Hepatocyte (in vitro differentiated cells): ENCODE data around the gene SHFL. TPM values are rescaled to one million over a fixed set of nuclear protein-coding genes. Genes with fewer than 3 reads are reported as not detected.
A peak's percentile ranks its signal among the peaks of the same experiment; 100 is the strongest.

ENCODE experiments used
- DNase-seq: peaks from one replicate; pipeline ENCODE4 v3.0.0-alpha.2; 2016; ENCODE audit warnings: low spot score
- H2AFZ ChIP-seq: fragments of 200-600 bp; sonication (generic); 2 replicates; pipeline ENCODE4 v1.6.0; 2016; ENCODE audit warnings: antibody characterized with exemption, mild to moderate bottlenecking
- H3K27ac ChIP-seq: fragments of 200-600 bp; sonication (generic); 2 replicates; pipeline ENCODE4 v1.5.1; 2016; ENCODE audit warnings: mild to moderate bottlenecking
- H3K27me3 ChIP-seq: fragments of 200-600 bp; sonication (generic); 2 replicates; pipeline ENCODE4 v1.6.1; 2016
- H3K36me3 ChIP-seq: fragments of 200-600 bp; sonication (generic); replicated peaks from 2 replicates; pipeline ENCODE4 v1.5.1; 2016; ENCODE audit warnings: low read depth; ENCODE audit not compliant: insufficient read depth
- H3K4me1 ChIP-seq: fragments of 200-600 bp; sonication (generic); 2 replicates; pipeline ENCODE4 v1.5.1; 2016; ENCODE audit warnings: mild to moderate bottlenecking, moderate library complexity; ENCODE audit not compliant: insufficient read depth
- H3K4me2 ChIP-seq: fragments of 200-600 bp; sonication (generic); 2 replicates; pipeline ENCODE4 v1.6.0; 2016
- H3K4me3 ChIP-seq: fragments of 200-600 bp; sonication (generic); 2 replicates; pipeline ENCODE4 v1.5.1; 2016; ENCODE audit warnings: mild to moderate bottlenecking
- H3K79me2 ChIP-seq: fragments of 200-600 bp; sonication (generic); 2 replicates; pipeline ENCODE4 v1.6.0; 2017; ENCODE audit warnings: mild to moderate bottlenecking
- H3K9me2 ChIP-seq: fragments of 200-600 bp; sonication (generic); replicated peaks from 2 replicates; pipeline ENCODE4 v1.6.0; 2017; ENCODE audit warnings: mild to moderate bottlenecking; ENCODE audit not compliant: insufficient read depth
- H3K9me3 ChIP-seq: fragments of 200-600 bp; sonication (generic); 2 replicates; pipeline ENCODE4 v1.5.1; 2016; ENCODE audit warnings: low read depth, mild to moderate bottlenecking
- H4K20me1 ChIP-seq: fragments of 200-600 bp; sonication (generic); 2 replicates; pipeline ENCODE4 v1.6.0; 2016; ENCODE audit warnings: mild to moderate bottlenecking; ENCODE audit not compliant: insufficient read depth, poor library complexity, severe bottlenecking
- EZH2 ChIP-seq: fragments of 200-600 bp; sonication (generic); IDR thresholded peaks from 2 replicates; pipeline ENCODE4 v1.6.1; 2016; ENCODE audit warnings: antibody characterized with exemption, mild to moderate bottlenecking, borderline replicate concordance
- EZH2phosphoT487 ChIP-seq: fragments of 200-600 bp; sonication (generic); IDR thresholded peaks from one replicate; pipeline ENCODE4 v1.6.1; 2018; ENCODE audit warnings: antibody characterized with exemption, mild to moderate bottlenecking, low read depth, moderate library complexity; ENCODE audit not compliant: unreplicated experiment, severe bottlenecking
- WGBS: methylation state at CpG from one replicate; pipeline ENCODE4 v1.1.6; 2016; ENCODE audit warnings: low lambda C conversion rate; ENCODE audit errors: missing lambda C conversion rate; 5-methylcytosine and 5-hydroxymethylcytosine counted together
- polyA plus RNA-seq: library from polyadenylated mRNA; unstranded; fragments of >200 nt; fragmentation: Nextera tagmentation; extraction: Ambion mirVana; gene quantifications from 2 replicates; pipeline ENCODE4 v1.2.1, GENCODE V29; 2016
- total RNA-seq: library from RNA; depleted of rRNA; stranded (reverse); fragments of >200 nt; gene quantifications from 2 replicates; pipeline ENCODE4 v1.2.3, GENCODE V29; 2014
- TF ChIP-seq, protein P1 (sequence below): fragments of 200-600 bp; sonication (generic); IDR thresholded peaks from 2 replicates; pipeline ENCODE4 v1.5.1; 2016; ENCODE audit warnings: antibody characterized with exemption, mild to moderate bottlenecking; ENCODE audit not compliant: poor library complexity

The SHFL gene
- total and polyA plus RNA-seq, 2 experiments from 2014 or later: 26.0 to 48.7 TPM

DNA sequence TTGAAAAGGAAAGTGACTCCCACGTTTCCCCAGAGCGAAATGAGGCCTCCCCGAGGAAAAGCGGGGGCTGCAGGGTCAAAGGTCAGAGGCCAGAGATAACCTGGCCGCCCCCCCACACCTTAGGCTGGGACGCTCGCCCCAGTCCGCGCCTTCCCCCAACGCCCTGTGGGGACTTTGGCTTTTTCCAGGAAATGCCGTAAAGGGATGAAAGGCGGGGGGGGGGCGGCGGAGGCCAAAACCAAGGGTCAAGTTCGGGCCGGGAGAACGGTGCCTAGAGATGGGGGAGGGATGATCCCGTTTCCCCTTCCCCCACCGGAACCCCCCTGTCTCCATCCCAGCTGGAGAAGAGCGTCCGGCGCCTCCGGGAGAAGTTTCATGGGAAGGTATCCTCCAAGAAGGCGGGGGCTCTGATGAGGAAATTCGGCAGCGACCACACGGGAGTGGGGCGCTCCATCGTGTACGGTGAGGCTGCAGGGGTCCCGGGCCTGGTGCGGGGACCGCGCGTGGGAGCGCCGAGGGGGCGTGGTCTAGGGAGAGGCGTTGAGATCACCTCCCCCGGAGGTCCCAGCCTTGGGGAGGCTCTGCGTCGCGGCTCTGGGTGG is 575 bp downstream of the SHFL start:
- Histone ChIP-seq H3K4me2 (peak overlapping the region; percentile 99), H3K9me2 (no peaks in the 10 kb centered on the region), H4K20me1 (no peaks in the 10 kb centered on the region), H3K4me3 (peak overlapping the region; percentile 89), H3K27ac (peak overlapping the region; percentile 64), H3K9me3 (no peaks in the 10 kb centered on the region), H3K4me1 (no peaks in the 10 kb centered on the region), H3K36me3 (no peaks in the 10 kb centered on the region), H2AFZ (peak overlapping the region; percentile 93), H3K27me3 (no peaks in the 10 kb centered on the region), H3K79me2 (peaks cover 3% of the 10 kb centered on the region)
- DNase-seq: peak; percentile 48
- TF ChIP-seq, protein P1, sequence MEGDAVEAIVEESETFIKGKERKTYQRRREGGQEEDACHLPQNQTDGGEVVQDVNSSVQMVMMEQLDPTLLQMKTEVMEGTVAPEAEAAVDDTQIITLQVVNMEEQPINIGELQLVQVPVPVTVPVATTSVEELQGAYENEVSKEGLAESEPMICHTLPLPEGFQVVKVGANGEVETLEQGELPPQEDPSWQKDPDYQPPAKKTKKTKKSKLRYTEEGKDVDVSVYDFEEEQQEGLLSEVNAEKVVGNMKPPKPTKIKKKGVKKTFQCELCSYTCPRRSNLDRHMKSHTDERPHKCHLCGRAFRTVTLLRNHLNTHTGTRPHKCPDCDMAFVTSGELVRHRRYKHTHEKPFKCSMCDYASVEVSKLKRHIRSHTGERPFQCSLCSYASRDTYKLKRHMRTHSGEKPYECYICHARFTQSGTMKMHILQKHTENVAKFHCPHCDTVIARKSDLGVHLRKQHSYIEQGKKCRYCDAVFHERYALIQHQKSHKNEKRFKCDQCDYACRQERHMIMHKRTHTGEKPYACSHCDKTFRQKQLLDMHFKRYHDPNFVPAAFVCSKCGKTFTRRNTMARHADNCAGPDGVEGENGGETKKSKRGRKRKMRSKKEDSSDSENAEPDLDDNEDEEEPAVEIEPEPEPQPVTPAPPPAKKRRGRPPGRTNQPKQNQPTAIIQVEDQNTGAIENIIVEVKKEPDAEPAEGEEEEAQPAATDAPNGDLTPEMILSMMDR: no peak
- TF ChIP-seq EZH2 (no peak), EZH2phosphoT487 (no peak)
- 7% methylated on average over 27 of the region's 43 CpGs for WGBS

DNA sequence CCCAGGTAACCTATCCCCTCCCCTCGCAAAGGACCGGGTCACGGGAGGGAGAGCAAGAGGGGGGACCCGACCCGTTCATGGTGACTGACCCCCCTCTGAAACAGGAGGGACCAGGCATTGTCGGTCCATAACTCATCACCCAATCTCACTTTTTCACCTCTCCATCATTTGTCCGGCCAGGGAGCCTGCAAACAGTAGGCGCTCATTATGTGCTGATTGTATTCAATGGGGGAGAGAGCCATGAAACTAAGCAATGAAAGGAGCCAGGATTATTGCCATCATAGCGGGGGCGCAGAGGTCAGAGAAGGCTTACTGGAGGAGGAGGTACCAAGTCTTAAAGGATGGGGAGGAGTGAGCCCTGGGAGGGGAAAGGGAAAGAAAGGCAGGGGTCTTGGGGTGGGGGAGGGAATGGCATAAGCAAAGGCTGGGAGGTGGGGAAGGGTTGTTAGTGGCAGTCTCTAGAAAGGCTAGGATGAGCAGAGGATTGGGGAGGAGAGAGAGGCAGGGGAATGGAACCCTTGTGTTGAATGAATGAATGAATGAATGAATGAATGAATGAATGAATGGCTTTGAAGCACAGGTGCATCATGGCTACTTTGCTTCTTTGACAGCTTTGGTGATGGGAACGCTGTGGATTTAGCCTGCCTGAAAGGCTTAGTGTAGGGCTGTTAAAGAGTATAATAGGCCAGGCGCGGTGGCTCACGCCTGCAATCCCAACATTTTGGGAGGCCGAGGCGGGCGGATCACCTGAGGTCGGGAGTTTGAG is 1.4 kb downstream of the SHFL start:
- DNase-seq: no peak
- Histone ChIP-seq H3K9me2 (no peaks in the 10 kb centered on the region), H3K9me3 (no peaks in the 10 kb centered on the region), H3K4me1 (no peaks in the 10 kb centered on the region), H3K27ac (no peak overlapping the region), H3K79me2 (peaks cover 3% of the 10 kb centered on the region), H3K36me3 (no peaks in the 10 kb centered on the region), H4K20me1 (no peaks in the 10 kb centered on the region), H3K4me3 (no peak overlapping the region), H3K4me2 (peak overlapping the region; percentile 99), H3K27me3 (no peaks in the 10 kb centered on the region), H2AFZ (no peak overlapping the region)
- WGBS: 87% methylated on average over 18 of the region's 18 CpGs
- TF ChIP-seq, protein P1: no peak
- no peak for TF ChIP-seq EZH2
- TF ChIP-seq EZH2phosphoT487: no peak

DNA sequence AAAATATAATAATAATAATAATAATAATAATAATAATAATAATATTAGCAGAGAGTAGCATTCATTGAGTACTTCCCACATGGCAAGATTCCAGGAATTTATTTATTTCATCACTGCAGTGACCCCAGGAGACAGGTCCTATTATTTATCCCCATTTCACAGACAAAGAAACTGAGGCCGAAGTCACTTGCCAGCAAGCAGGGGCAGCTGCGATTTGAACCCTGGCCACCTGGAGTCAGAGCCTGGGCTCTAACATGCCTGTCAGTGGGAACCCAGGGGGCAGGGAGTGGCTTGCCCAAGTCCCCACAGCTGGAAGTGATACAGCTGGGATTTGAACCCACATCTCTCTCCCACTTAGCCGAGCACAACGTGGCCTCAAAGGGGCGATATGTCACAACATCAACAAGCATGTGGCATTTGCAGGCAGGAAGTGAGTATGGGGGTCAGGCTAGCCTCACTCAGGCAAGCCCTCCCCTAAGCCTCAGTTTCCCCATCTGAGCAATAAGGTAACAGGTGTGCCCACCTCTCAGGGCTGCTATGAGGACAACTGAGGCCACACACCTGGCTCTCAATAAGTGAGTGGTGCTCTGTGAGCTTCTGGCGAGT is 2.9 kb downstream of the SHFL start:
- no peak for DNase-seq
- H3K4me2 ChIP-seq: no peak overlapping the region
- no peaks in the 10 kb centered on the region for H3K9me3 ChIP-seq
- no peaks in the 10 kb centered on the region for H3K9me2 ChIP-seq
- 98% methylated on average over 6 of the region's 6 CpGs for WGBS
- H2AFZ ChIP-seq: no peak overlapping the region
- no peaks in the 10 kb centered on the region for H3K36me3 ChIP-seq
- no peak overlapping the region for H3K27ac ChIP-seq
- no peak overlapping the region for H3K4me3 ChIP-seq
- H3K79me2 ChIP-seq: peaks cover 3% of the 10 kb centered on the region
- no peak for TF ChIP-seq EZH2phosphoT487
- TF ChIP-seq, protein P1: no peak
- no peak for TF ChIP-seq EZH2
- no peaks in the 10 kb centered on the region for H3K27me3 ChIP-seq
- H3K4me1 ChIP-seq: no peaks in the 10 kb centered on the region
- H4K20me1 ChIP-seq: no peaks in the 10 kb centered on the region
